ENCODE results near the gene MUC21. TPM values are rescaled to one million over a fixed set of nuclear protein-coding genes. Genes with fewer than 3 reads are reported as not detected.

The MUC21 gene
- total and polyA plus RNA-seq, 7 donors, result 0.01 to 0.07 (median 0.07) TPM; not detected in 4

GRCh38 chr6:31025595-31025994 lies 42.1 kb downstream of the MUC21 start:
- intact Hi-C loops (cut with DNase I), result no loop called here
- Histone ChIP-seq H3K27me3 (ENCODE audit: insufficient read depth in 3 of 3, low read length in 2 of 3) (peaks cover 0 to 3% (median 2%) of the 10 kb centered on the region in 3 donors), H3K9me3 (peaks cover 4% of the 10 kb centered on the region), H3K36me3 (ENCODE audit: insufficient read depth in 1 of 2, low read depth in 1 of 2) (no peaks in the 10 kb centered on the region), H3K4me1 (no peaks in the 10 kb centered on the region), H3K27ac (no peak overlapping the region), H3K4me3 (no peak overlapping the region)
- no peak for DNase-seq
- no peak for ATAC-seq
- no peak for TF ChIP-seq CTCF (IDR thresholded peaks at IDR 0.05)
- WGBS, 3 donors, result 74 to 83% (median 75%) methylated on average over 4 of the region's 4 CpGs

DNA sequence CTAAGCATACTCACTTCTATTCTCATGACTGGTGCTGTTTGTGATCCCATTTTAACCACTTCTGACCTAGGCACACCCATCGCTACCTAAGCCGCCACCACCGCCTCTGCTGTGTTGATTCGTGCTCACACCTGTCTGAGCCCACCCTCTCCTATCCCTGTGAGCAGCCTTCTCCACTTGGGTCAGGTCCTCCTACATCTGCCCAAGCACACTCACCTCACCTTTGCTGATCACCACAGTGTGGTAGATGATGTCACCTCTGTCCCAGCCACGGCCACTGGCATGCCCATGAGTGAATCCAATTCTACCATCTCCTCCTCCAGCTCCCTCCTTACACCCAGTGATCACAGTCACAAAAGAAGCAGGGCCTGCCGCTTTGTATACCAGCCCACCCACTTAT lies 47.6 kb downstream of the MUC21 start:
- Histone ChIP-seq H3K9me3 (no peaks in the 10 kb centered on the region), H3K4me3 (no peak overlapping the region), H3K4me1 (no peaks in the 10 kb centered on the region), H3K27ac (no peak overlapping the region), H3K36me3 (ENCODE audit: insufficient read depth in 1 of 2, low read depth in 1 of 2) (no peaks in the 10 kb centered on the region), H3K27me3 (ENCODE audit: insufficient read depth in 3 of 3, low read length in 2 of 3) (peaks cover 0 to 3% (median 2%) of the 10 kb centered on the region in 3 donors)
- DNase-seq (no peak), ATAC-seq (no peak)
- 78 to 89% (median 83%) methylated on average over 6 of the region's 6 CpGs for WGBS, 3 donors
- intact Hi-C loops (cut with DNase I), result no loop called here
- no peak for TF ChIP-seq CTCF (IDR thresholded peaks at IDR 0.05)

- no peaks in the 10 kb centered on the region for H3K4me1 ChIP-seq
- no peaks in the 10 kb centered on the region for H3K9me3 ChIP-seq
- DNase-seq (no peak), ATAC-seq (no peak)
- no peak overlapping the region for H3K4me3 ChIP-seq
- intact Hi-C loops (cut with DNase I), result no loop called here
- peaks cover 0 to 3% (median 0%) of the 10 kb centered on the region in 3 donors for H3K27me3 ChIP-seq (ENCODE audit: insufficient read depth in 3 of 3, low read length in 2 of 3)
- no peak for TF ChIP-seq CTCF (IDR thresholded peaks at IDR 0.05)
- H3K36me3 ChIP-seq (ENCODE audit: insufficient read depth in 1 of 2, low read depth in 1 of 2), result no peaks in the 10 kb centered on the region
- whole genome bisulfite sequencing, 3 donors, result 85 to 93% (median 89%) methylated on average over 4 of the region's 4 CpGs
- no peak overlapping the region for H3K27ac ChIP-seq
Observed at GRCh38 chr6:31033075-31033474, 49.6 kb downstream of the MUC21 start.

GRCh38 chr6:31035862-31036497 lies 52.5 kb downstream of the MUC21 start:
- Histone ChIP-seq H3K4me3 (no peak overlapping the region), H3K9me3 (no peaks in the 10 kb centered on the region), H3K27me3 (ENCODE audit: insufficient read depth in 3 of 3, low read length in 2 of 3) (no peaks in the 10 kb centered on the region), H3K27ac (no peak overlapping the region), H3K4me1 (no peaks in the 10 kb centered on the region), H3K36me3 (ENCODE audit: insufficient read depth in 1 of 2, low read depth in 1 of 2) (no peaks in the 10 kb centered on the region)
- 40 to 74% (median 45%) methylated on average over 4 of the region's 4 CpGs for WGBS, 3 donors
- DNase-seq (no peak), ATAC-seq (no peak)
- intact Hi-C loops (cut with DNase I), result no loop called here
- TF ChIP-seq CTCF (IDR thresholded peaks at IDR 0.05), result no peak

DNA sequence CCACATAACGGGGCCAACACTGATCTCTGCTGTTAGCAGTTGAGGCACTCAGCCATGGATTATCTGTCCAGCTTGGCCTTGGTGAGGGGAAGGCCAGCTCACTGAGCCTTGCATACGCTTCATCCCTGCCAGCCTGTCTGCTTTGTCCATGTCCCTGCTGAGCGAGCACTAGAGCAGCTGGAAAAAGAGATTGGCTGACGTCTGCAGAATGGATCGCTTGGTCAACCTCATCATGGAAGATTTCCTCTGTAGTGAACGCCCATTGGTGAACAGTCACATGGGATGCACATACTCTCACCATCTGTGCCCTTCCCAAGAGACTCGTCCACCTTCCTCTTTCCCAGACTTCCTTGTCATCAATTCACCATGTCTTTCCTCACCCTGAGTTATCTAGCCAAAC lies 53.7 kb downstream of the MUC21 start:
- H3K4me1 ChIP-seq, result no peaks in the 10 kb centered on the region
- intact Hi-C loops (cut with DNase I), result no loop called here
- H3K4me3 ChIP-seq, result no peak overlapping the region
- DNase-seq (no peak), ATAC-seq (peak; percentile 60 to 89 (median 74))
- H3K27ac ChIP-seq, result peak overlapping the region; percentile 18
- TF ChIP-seq CTCF (IDR thresholded peaks at IDR 0.05), result no peak
- no peaks in the 10 kb centered on the region for H3K27me3 ChIP-seq (ENCODE audit: insufficient read depth in 3 of 3, low read length in 2 of 3)
- 36 to 64% (median 38%) methylated on average over 7 of the region's 7 CpGs for WGBS, 3 donors
- no peaks in the 10 kb centered on the region for H3K36me3 ChIP-seq (ENCODE audit: insufficient read depth in 1 of 2, low read depth in 1 of 2)
- no peaks in the 10 kb centered on the region for H3K9me3 ChIP-seq
